Fibroblast of lung (primary cell): ENCODE measurements around the gene ZFYVE26.

Experiments used
- EZH2 ChIP-seq: IDR thresholded peaks from 2 replicates; pipeline ENCODE4 v1.5.1; 2012; ENCODE audit warnings: low read length, control low read depth, mild to moderate bottlenecking; ENCODE audit errors: missing control alignments
- TF ChIP-seq, protein P1 (sequence below), 2 donors: IDR thresholded peaks in 1 of 2; conservative IDR thresholded peaks in 1 of 2; 1 replicate in 1 of 2; 2 replicates in 1 of 2; pipeline ENCODE4 v1.5.1; 2011 to 2012; ENCODE audit warnings: low read length in 2 of 2, control low read depth in 1 of 2, inconsistent platforms in 1 of 2, low read depth in 1 of 2, mild to moderate bottlenecking in 1 of 2

- TF ChIP-seq, protein P1, sequence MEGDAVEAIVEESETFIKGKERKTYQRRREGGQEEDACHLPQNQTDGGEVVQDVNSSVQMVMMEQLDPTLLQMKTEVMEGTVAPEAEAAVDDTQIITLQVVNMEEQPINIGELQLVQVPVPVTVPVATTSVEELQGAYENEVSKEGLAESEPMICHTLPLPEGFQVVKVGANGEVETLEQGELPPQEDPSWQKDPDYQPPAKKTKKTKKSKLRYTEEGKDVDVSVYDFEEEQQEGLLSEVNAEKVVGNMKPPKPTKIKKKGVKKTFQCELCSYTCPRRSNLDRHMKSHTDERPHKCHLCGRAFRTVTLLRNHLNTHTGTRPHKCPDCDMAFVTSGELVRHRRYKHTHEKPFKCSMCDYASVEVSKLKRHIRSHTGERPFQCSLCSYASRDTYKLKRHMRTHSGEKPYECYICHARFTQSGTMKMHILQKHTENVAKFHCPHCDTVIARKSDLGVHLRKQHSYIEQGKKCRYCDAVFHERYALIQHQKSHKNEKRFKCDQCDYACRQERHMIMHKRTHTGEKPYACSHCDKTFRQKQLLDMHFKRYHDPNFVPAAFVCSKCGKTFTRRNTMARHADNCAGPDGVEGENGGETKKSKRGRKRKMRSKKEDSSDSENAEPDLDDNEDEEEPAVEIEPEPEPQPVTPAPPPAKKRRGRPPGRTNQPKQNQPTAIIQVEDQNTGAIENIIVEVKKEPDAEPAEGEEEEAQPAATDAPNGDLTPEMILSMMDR (conservative IDR thresholded peaks at IDR 0.05 in 1 of 2, IDR thresholded peaks at IDR 0.05 in 1 of 2; ENCODE audit: low read depth in 1 of 2, low read length in 2 of 2): no peak
- no peak for TF ChIP-seq EZH2
Measured at GRCh38 chr14:67851785-67852410, 35.5 kb upstream of the ZFYVE26 start.
